Neural cell (in vitro differentiated cells): Measurements from ENCODE around the gene GTF2F1. TPM values are rescaled to one million over a fixed set of nuclear protein-coding genes. Genes with fewer than 3 reads are reported as not detected.
"Not testable (repeated sequence)": the region's sequence is repeated elsewhere in the genome, so short reads cannot be mapped to it uniquely, and the experiment has no call there.

Source experiments
- H2AFZ ChIP-seq: fragments of 200-600, 300-800 bp; sonication (generic), shearing (Covaris generic); 2 replicates; pipeline ENCODE4 v1.6.0; 2014; ENCODE audit warnings: low read depth, mild to moderate bottlenecking, antibody characterized with exemption, low read length, moderate library complexity
- H3F3A ChIP-seq: fragments of 200-600 bp; shearing (Covaris generic); 2 replicates; pipeline ENCODE4 v1.6.1; 2016; ENCODE audit warnings: mild to moderate bottlenecking, moderate library complexity, mixed read lengths, antibody characterized with exemption, low read length; ENCODE audit not compliant: insufficient read depth, poor library complexity, severe bottlenecking
- H3K27ac ChIP-seq: fragments of 200-600, 300-800 bp; sonication (generic), shearing (Covaris generic); 2 replicates; pipeline ENCODE4 v1.5.1; 2014; ENCODE audit warnings: mild to moderate bottlenecking, low read length, moderate library complexity
- H3K27me3 ChIP-seq: fragments of 300-800, 200-600 bp; sonication (generic), shearing (Covaris generic); 2 replicates; pipeline ENCODE4 v1.6.0; 2014; ENCODE audit warnings: mild to moderate bottlenecking, low read depth, low read length, moderate library complexity; ENCODE audit not compliant: insufficient read depth
- H3K36me3 ChIP-seq: fragments of 300-800, 200-600 bp; sonication (generic), shearing (Covaris generic); 2 replicates; pipeline ENCODE4 v1.5.1; 2014; ENCODE audit warnings: mild to moderate bottlenecking, antibody characterized with exemption, low read length, moderate library complexity; ENCODE audit not compliant: insufficient read depth
- H3K4me2 ChIP-seq: fragments of 300-800, 200-600 bp; sonication (generic), shearing (Covaris generic); 2 replicates; pipeline ENCODE4 v1.6.0; 2014; ENCODE audit warnings: mild to moderate bottlenecking, low read length
- H3K4me3 ChIP-seq: fragments of 300-800, 200-600 bp; sonication (generic), shearing (Covaris generic); 2 replicates; pipeline ENCODE4 v1.5.1; 2014; ENCODE audit warnings: mild to moderate bottlenecking, low read length, moderate library complexity
- H3K79me2 ChIP-seq: fragments of 200-600 bp; shearing (Covaris generic); replicated peaks from 2 replicates; pipeline ENCODE4 v1.6.0; 2014; ENCODE audit warnings: mild to moderate bottlenecking, low read length, moderate library complexity; ENCODE audit not compliant: insufficient read depth
- H3K9ac ChIP-seq: fragments of 300-800, 200-600 bp; sonication (generic), shearing (Covaris generic); 2 replicates; pipeline ENCODE4 v1.6.1; 2016; ENCODE audit warnings: mild to moderate bottlenecking, low read length, mixed read lengths
- H3K9me2 ChIP-seq: fragments of 200-600 bp; shearing (Covaris generic); 2 replicates; pipeline ENCODE4 v1.6.1; 2016; ENCODE audit warnings: mild to moderate bottlenecking, low read length, mixed read lengths; ENCODE audit not compliant: insufficient read depth
- H3K9me3 ChIP-seq: fragments of 200-600, 300-800 bp; sonication (generic), shearing (Covaris generic); 2 replicates; pipeline ENCODE4 v1.6.1; 2016; ENCODE audit warnings: mild to moderate bottlenecking, mixed run types, low read length, moderate library complexity, mixed read lengths
- H4K20me1 ChIP-seq: fragments of 200-600 bp; shearing (Covaris generic); 2 replicates; pipeline ENCODE4 v1.6.1; 2016; ENCODE audit warnings: mild to moderate bottlenecking, mixed run types; ENCODE audit not compliant: insufficient read depth
- EP300 ChIP-seq: fragments of 450-650 bp; conservative IDR thresholded peaks from 2 replicates; pipeline ENCODE4 v1.6.1; 2014; ENCODE audit warnings: antibody characterized with exemption, mild to moderate bottlenecking, moderate library complexity; ENCODE audit not compliant: poor library complexity, severe bottlenecking
- EZH2 ChIP-seq: fragments of 200-600, 300-800 bp; shearing (Covaris generic), sonication (generic); IDR thresholded peaks from 2 replicates; pipeline ENCODE4 v1.6.1; 2014; ENCODE audit warnings: antibody characterized with exemption, low read length, borderline replicate concordance, mild to moderate bottlenecking; ENCODE audit not compliant: insufficient read depth, poor library complexity, severe bottlenecking
- POLR2AphosphoS5 ChIP-seq: IDR thresholded peaks from 2 replicates; pipeline ENCODE4 v1.6.1; 2012
- RAD21 ChIP-seq: fragments of 450-650 bp; conservative IDR thresholded peaks from 2 replicates; pipeline ENCODE4 v1.6.1; 2014; ENCODE audit warnings: antibody characterized with exemption, mild to moderate bottlenecking, moderate library complexity
- TAF1 ChIP-seq: IDR thresholded peaks from 2 replicates; pipeline ENCODE4 v1.6.1; 2012; ENCODE audit warnings: low read depth
- polyA plus RNA-seq: library from polyadenylated mRNA; depleted of rRNA; stranded (reverse); fragments of >200 nt; gene quantifications from 2 replicates; pipeline ENCODE4 v1.2.3, GENCODE V29; 2014
- TF ChIP-seq, protein P1 (sequence below): IDR thresholded peaks from 2 replicates; pipeline ENCODE4 v1.6.1; 2012; ENCODE audit warnings: borderline replicate concordance

Gene GTF2F1
- polyA plus RNA-seq, 1 donor from 2014 or later: 53.9 TPM

DNA sequence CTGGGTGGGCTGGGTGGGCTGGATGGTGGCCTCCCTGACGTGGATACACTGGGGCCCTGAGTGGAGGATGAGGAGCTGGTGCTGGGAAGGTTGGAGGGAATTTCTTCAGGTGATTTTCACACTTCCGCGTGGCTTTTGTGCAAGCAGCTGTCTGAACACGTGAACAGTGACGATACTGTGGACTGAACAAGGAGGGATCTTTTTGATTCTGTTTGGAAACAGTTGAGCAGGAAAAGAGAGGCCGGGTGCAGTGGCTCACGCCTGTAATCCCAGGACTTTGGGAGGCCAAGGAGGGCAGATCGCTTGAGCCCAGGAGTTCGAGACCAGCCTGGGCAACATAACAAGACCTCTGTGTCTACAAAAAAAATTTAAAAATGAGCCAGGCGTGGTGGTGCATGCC, 9.1 kb upstream of the GTF2F1 start:
- no peak overlapping the region for H3K27ac ChIP-seq

DNA sequence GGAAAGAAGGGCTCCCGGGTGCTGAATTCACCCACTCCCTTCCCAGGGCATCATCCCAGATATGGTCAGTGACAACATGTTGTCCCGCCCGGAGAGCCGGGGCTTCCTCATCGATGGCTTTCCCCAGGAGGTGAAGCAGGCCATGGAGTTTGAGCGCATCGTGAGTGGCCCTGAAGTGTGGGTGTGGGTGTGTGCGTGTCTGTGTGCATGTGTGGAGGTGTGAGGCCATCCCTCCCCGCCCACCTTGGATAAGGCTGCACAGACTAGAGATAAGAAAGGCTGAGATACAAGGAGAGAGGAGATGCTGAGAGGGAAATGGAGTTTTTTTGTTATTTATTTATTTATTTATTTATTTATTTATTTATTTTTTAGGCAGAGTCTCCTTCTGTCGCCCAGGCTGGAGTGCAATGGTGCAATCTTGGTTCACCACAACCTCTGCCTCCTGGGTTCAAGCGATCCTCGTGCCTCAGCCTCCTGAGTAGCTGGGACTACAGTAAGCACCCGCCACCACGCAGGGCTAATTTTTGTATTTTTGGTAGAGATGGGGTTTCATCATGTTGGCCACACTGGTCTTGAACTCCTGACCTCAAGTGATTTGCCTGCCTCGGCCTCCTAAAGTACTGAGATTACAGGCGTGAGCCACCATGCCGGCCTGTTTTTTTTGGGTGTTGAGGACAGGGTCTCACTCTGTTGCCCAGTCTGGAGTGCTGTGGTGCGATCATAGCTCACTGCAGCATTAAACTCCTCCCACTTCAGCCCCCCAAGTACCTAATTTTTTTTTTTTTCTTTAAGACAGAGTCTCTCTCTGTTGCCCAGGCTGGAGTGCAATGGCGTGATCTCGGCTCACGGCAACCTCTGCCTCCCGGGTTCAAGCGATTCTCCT, 7.3 kb upstream of the GTF2F1 start:
- H3K27me3 ChIP-seq, H3K9me2 ChIP-seq, H3F3A ChIP-seq, H4K20me1 ChIP-seq, H2AFZ ChIP-seq, H3K36me3 ChIP-seq, H3K79me2 ChIP-seq, H3K27ac ChIP-seq, H3K4me3 ChIP-seq, H3K9me3 ChIP-seq, H3K9ac ChIP-seq, H3K4me2 ChIP-seq: not testable (repeated sequence)

More for the DNA sequence above, 9.1 kb upstream of the GTF2F1 start:
- H3F3A ChIP-seq: no peaks in the 10 kb centered on the region
- H3K79me2 ChIP-seq: no peaks in the 10 kb centered on the region
- H3K9me3 ChIP-seq: no peaks in the 10 kb centered on the region
- H3K4me2 ChIP-seq: no peak overlapping the region
- no peaks in the 10 kb centered on the region for H3K27me3 ChIP-seq
- no peaks in the 10 kb centered on the region for H4K20me1 ChIP-seq
- TF ChIP-seq, protein P1, sequence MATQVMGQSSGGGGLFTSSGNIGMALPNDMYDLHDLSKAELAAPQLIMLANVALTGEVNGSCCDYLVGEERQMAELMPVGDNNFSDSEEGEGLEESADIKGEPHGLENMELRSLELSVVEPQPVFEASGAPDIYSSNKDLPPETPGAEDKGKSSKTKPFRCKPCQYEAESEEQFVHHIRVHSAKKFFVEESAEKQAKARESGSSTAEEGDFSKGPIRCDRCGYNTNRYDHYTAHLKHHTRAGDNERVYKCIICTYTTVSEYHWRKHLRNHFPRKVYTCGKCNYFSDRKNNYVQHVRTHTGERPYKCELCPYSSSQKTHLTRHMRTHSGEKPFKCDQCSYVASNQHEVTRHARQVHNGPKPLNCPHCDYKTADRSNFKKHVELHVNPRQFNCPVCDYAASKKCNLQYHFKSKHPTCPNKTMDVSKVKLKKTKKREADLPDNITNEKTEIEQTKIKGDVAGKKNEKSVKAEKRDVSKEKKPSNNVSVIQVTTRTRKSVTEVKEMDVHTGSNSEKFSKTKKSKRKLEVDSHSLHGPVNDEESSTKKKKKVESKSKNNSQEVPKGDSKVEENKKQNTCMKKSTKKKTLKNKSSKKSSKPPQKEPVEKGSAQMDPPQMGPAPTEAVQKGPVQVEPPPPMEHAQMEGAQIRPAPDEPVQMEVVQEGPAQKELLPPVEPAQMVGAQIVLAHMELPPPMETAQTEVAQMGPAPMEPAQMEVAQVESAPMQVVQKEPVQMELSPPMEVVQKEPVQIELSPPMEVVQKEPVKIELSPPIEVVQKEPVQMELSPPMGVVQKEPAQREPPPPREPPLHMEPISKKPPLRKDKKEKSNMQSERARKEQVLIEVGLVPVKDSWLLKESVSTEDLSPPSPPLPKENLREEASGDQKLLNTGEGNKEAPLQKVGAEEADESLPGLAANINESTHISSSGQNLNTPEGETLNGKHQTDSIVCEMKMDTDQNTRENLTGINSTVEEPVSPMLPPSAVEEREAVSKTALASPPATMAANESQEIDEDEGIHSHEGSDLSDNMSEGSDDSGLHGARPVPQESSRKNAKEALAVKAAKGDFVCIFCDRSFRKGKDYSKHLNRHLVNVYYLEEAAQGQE: no peak
- TF ChIP-seq RAD21: no peak
- no peak overlapping the region for H3K4me3 ChIP-seq
- H3K36me3 ChIP-seq: no peaks in the 10 kb centered on the region
- no peaks in the 10 kb centered on the region for H3K9me2 ChIP-seq
- no peak overlapping the region for H2AFZ ChIP-seq
- H3K9ac ChIP-seq: no peak overlapping the region

DNA sequence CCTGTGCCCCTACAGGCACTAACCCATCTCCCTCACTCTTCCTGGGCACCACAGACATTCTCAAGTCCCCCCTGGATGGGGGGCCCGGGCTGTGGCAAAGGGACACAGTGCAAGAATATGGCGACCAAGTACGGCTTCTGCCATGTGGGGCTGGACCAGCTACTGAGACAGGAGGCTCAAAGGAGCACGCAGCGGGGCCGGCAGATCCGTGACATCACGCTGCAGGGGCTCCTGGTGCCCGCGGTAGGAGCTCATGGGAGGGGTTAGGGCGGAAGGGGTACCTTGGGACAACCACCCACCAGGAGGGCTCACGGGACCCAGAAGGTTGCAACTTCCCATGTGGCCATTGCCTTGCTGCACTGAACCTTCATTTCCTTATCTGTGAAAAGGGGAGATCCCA, 3.3 kb upstream of the GTF2F1 start:
- TF ChIP-seq POLR2AphosphoS5: no peak
- TF ChIP-seq TAF1: no peak
- no peak for TF ChIP-seq EP300
- TF ChIP-seq EZH2: no peak
- no peaks in the 10 kb centered on the region for H3K27me3 ChIP-seq
- H3K27ac ChIP-seq: no peak overlapping the region

More for the DNA sequence above, 3.3 kb upstream of the GTF2F1 start:
- Histone ChIP-seq H3K36me3 (peaks cover 3% of the 10 kb centered on the region), H3K79me2 (peaks cover 14% of the 10 kb centered on the region), H3K9me2 (no peaks in the 10 kb centered on the region), H3K4me3 (no peak overlapping the region), H3F3A (no peaks in the 10 kb centered on the region), H4K20me1 (no peaks in the 10 kb centered on the region), H3K4me2 (no peak overlapping the region), H2AFZ (no peak overlapping the region), H3K9me3 (no peaks in the 10 kb centered on the region), H3K9ac (no peak overlapping the region)
